Activated CD8-positive, alpha-beta T cell treated with anti-CD3 and anti-CD28 coated beads, Interleukin-2, amount 10 ng/mL, durations not matched to agents 7 days and 5 days (primary cell): ENCODE measurements around the gene HAUS8. TPM values are rescaled to one million over a fixed set of nuclear protein-coding genes. Genes with fewer than 3 reads are reported as not detected.
"Not testable (repeated sequence)": the region's sequence is repeated elsewhere in the genome, so short reads cannot be mapped to it uniquely, and the experiment has no call there.

ENCODE experiments used
- ATAC-seq: fragments of 150-1000 bp; cut with Tn5 transposase; one replicate; pipeline ENCODE4 v1.10.0; 2021; ENCODE audit warnings: moderate library complexity
- CTCF ChIA-PET: fragments of 350-600 bp; sonication (Branson Sonifier 250); formaldehyde crosslinking; loops from one replicate; lab custom pipeline; 2021; ENCODE audit warnings: antibody characterized with exemption; lab: Charles Lee
- POLR2A ChIA-PET: fragments of 350-600 bp; sonication (Branson Sonifier 250); formaldehyde crosslinking; loops from one replicate; lab custom pipeline; 2021; ENCODE audit warnings: antibody characterized with exemption; lab: Charles Lee
- DNase-seq: peaks from one replicate; pipeline ENCODE4 v3.0.0-alpha.2; 2020
- H3K27ac Mint-ChIP-seq: one replicate; pipeline ENCODE4 v1.8.0; 2021; ENCODE audit warnings: mild to moderate bottlenecking, mixed read lengths
- H3K27me3 Mint-ChIP-seq: one replicate; pipeline ENCODE4 v1.8.0; 2021; ENCODE audit warnings: low read depth, mixed read lengths
- H3K36me3 Mint-ChIP-seq: one replicate; pipeline ENCODE4 v1.8.0; 2021; ENCODE audit warnings: low read depth, mixed read lengths
- H3K4me1 Mint-ChIP-seq: one replicate; pipeline ENCODE4 v1.8.0; 2021; ENCODE audit warnings: low read depth, mixed read lengths
- H3K4me3 Mint-ChIP-seq: one replicate; pipeline ENCODE4 v1.8.0; 2021; ENCODE audit warnings: mild to moderate bottlenecking, mixed read lengths
- H3K9me3 Mint-ChIP-seq: one replicate; pipeline ENCODE4 v1.8.0; 2022; ENCODE audit warnings: mixed read lengths; ENCODE audit not compliant: insufficient read depth
- total RNA-seq, 2 experiments: library from RNA; stranded (reverse); gene quantifications; one replicate each; pipeline ENCODE4 v1.2.3, GENCODE V29; 2021

HAUS8 gene
- total RNA-seq, 2 experiments from 2014 or later, result 66.0 to 66.7 TPM

DNA sequence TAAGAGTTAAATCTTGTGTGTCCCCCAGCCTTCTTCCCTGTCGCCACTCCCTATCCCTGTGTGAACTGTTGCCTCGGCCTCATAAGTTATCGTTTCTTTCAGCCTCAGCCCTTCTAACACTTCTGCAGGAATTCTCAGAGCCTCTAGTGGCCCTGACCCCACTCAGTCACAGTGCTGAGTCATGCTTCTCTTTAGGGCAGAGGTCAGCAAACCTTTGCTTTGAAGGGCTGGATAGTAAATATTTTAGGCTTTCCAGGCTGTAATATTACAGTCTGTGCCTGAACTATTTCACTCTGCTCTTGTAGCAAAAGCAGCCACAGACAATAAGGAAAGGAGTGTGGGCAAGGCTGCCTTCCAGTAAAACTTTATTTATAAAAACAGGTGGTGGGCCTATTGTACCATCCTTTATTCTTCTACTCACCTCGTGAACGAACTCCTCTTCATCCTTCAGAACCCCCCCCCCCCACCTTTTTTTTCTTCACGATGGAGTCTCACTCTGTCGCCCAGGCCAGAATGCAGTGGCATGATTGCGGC is 22.4 kb upstream of the HAUS8 start:
- H3K27me3 Mint-ChIP-seq, result no peaks in the 10 kb centered on the region
- peaks cover 48% of the 10 kb centered on the region for H3K36me3 Mint-ChIP-seq
- CTCF ChIA-PET, result no interaction called here
- POLR2A ChIA-PET, result interaction anchor here (1.2 kb wide), 1 partner anchor 22 kb away, joined by 3 read pairs; no protein-coding TSS in a partner anchor
- DNase-seq (no peak), ATAC-seq (no peak)
- peaks cover 39% of the 10 kb centered on the region for H3K4me1 Mint-ChIP-seq
- no peak overlapping the region for H3K4me3 Mint-ChIP-seq
- no peaks in the 10 kb centered on the region for H3K9me3 Mint-ChIP-seq
- peak overlapping the region; percentile 61 for H3K27ac Mint-ChIP-seq

- DNase-seq (no peak), ATAC-seq (no peak)
- Mint-ChIP-seq H3K4me3 (no peak overlapping the region), H3K27ac (no peak overlapping the region), H3K27me3 (no peaks in the 10 kb centered on the region), H3K9me3 (no peaks in the 10 kb centered on the region), H3K36me3 (peaks cover 31% of the 10 kb centered on the region), H3K4me1 (peaks cover 44% of the 10 kb centered on the region)
- ChIA-PET POLR2A (no interaction called here), CTCF (interaction anchor here (1.4 kb wide), 1 partner anchor 13 kb away, joined by 3 read pairs; no protein-coding TSS in a partner anchor)
Observed at GRCh38 chr19:17095141-17095919, 20.1 kb upstream of the HAUS8 start.

- DNase-seq, H3K9me3 Mint-ChIP-seq, H3K4me3 Mint-ChIP-seq, H3K27me3 Mint-ChIP-seq, ATAC-seq, H3K27ac Mint-ChIP-seq: not testable (repeated sequence)
- ChIA-PET POLR2A (interaction anchor here (0.7 kb wide), 1 partner anchor 31 kb away, joined by 3 read pairs; no protein-coding TSS in a partner anchor), CTCF (interaction anchor here (1.4 kb wide), 1 partner anchor 14 kb away, joined by 3 read pairs; no protein-coding TSS in a partner anchor)
- Mint-ChIP-seq H3K4me1 (peaks cover 49% of the 10 kb centered on the region), H3K36me3 (peaks cover 34% of the 10 kb centered on the region)
Observed at GRCh38 chr19:17094694-17095093, 19.4 kb upstream of the HAUS8 start.

DNA sequence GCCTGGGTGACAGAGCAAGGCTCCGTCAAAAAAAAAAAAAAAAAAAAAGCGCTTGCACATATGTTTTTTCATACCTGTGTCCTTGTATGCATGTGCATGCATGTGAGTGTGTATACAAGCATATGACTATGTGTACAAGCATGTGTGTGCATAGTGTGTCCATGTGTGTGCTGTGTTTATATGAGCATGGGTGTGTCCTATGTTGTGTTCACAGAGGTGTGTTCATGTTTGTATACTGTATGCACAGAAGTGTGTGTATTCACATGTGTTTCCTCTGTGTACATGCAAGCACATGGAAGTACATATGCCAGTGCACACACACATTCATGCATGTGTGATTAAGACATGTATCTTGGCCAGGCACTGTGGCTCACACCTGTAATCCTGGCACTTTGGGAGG is 17.4 kb upstream of the HAUS8 start:
- Mint-ChIP-seq H3K9me3 (no peaks in the 10 kb centered on the region), H3K27ac (no peak overlapping the region), H3K4me1 (peaks cover 56% of the 10 kb centered on the region), H3K4me3 (no peak overlapping the region), H3K27me3 (no peaks in the 10 kb centered on the region), H3K36me3 (peaks cover 36% of the 10 kb centered on the region)
- DNase-seq (no peak), ATAC-seq (no peak)
- CTCF ChIA-PET, result no interaction called here
- POLR2A ChIA-PET, result no interaction called here

- Mint-ChIP-seq H3K4me1 (peaks cover 54% of the 10 kb centered on the region), H3K36me3 (peaks cover 39% of the 10 kb centered on the region), H3K4me3 (no peak overlapping the region), H3K27ac (no peak overlapping the region), H3K9me3 (no peaks in the 10 kb centered on the region), H3K27me3 (no peaks in the 10 kb centered on the region)
- ChIA-PET POLR2A (no interaction called here), CTCF (no interaction called here)
- ATAC-seq (peak; percentile 71), DNase-seq (peak; percentile 54)
Observed at GRCh38 chr19:17091758-17092333, 16.6 kb upstream of the HAUS8 start.

GRCh38 chr19:17090583-17090982 is 15.3 kb upstream of the HAUS8 start:
- Mint-ChIP-seq H3K36me3 (peaks cover 43% of the 10 kb centered on the region), H3K27ac (peak overlapping the region; percentile 71), H3K27me3 (no peaks in the 10 kb centered on the region), H3K4me1 (peaks cover 50% of the 10 kb centered on the region), H3K4me3 (no peak overlapping the region), H3K9me3 (no peaks in the 10 kb centered on the region)
- DNase-seq (peak; percentile 47), ATAC-seq (peak; percentile 45)
- ChIA-PET CTCF (interaction anchor here (1.0 to 1.5 kb wide), 3 partner anchors 26 to 215 kb away, joined by 3 to 6 read pairs (median 3); no protein-coding TSS in a partner anchor), POLR2A (interaction anchor here (0.9 kb wide), 1 partner anchor 15 kb away, joined by 3 read pairs; the partner anchor contains the start of gene MYO9B)

DNA sequence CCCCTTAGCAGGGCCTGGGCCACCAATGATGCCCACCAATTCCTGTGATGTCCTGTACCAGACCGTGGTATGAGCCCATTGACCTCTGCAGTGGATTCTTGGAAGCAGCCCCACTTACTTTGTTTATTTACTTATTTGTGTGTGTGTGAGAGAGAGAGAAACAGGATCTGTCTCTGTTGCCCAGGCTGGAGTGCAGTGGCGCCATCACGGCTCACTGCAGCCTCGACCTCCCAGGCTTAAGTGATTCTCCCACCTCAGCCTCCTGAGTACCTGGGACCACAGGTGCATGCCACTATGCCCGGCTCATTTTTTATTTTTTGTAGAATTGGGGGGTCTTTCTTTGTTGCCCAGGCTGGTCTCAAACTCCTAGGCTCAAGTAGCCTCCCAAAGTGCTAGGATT is 13.3 kb upstream of the HAUS8 start:
- H3K36me3 Mint-ChIP-seq, result peaks cover 38% of the 10 kb centered on the region
- no peak for ATAC-seq
- POLR2A ChIA-PET, result no interaction called here

DNA sequence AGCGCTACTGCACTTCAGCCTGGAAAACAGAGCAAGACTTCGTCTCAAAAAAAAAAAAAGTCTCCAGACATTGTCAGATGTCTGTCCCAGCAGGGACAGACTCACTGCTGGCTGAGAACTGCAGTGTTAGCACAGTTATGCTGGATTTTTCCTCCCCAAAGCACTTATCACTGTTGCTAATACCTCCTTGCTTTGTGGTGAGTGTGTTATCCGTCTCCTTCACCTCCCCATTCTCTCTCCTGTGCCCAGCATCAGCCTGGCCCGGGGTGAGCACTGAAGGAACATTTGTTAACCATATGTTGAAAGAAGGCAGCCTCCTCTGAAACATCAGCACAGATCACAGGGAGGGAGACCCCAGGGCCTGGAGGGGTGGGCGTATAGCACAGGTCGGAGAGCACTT is 11.6 kb upstream of the HAUS8 start:
- Mint-ChIP-seq H3K27me3 (no peaks in the 10 kb centered on the region), H3K36me3 (peaks cover 47% of the 10 kb centered on the region), H3K4me3 (no peak overlapping the region), H3K27ac (no peak overlapping the region), H3K4me1 (peaks cover 55% of the 10 kb centered on the region), H3K9me3 (no peaks in the 10 kb centered on the region)
- ATAC-seq (no peak), DNase-seq (no peak)
- ChIA-PET POLR2A (no interaction called here), CTCF (no interaction called here)

More for the DNA sequence above, 13.3 kb upstream of the HAUS8 start:
- H3K9me3 Mint-ChIP-seq, result no peaks in the 10 kb centered on the region
- no peak overlapping the region for H3K27ac Mint-ChIP-seq
- H3K4me3 Mint-ChIP-seq, result no peak overlapping the region
- CTCF ChIA-PET, result interaction anchor here (1.1 kb wide), 1 partner anchor 23 kb away, joined by 3 read pairs; no protein-coding TSS in a partner anchor
- no peak for DNase-seq
- no peaks in the 10 kb centered on the region for H3K27me3 Mint-ChIP-seq
- H3K4me1 Mint-ChIP-seq, result peaks cover 48% of the 10 kb centered on the region

DNA sequence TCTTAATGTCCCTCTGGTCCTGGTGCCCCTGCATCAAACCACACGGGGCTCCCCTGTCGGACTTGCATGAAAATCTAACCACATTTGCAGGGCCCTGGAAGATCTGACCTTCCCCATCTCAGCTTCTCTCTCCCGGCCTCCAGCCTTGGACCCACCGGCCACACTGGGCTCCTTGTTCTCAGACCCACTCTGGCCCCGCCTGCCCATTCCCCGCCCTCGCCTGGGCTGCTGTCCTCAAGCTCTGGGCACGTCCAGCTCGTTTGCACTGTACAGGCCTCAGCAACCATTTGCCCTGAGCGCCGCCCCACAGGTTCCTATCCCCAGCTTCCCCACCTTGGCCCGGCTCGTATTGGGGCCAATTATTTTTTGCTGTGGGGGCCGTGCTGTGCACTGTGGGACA is 10.9 kb upstream of the HAUS8 start:
- ATAC-seq (no peak), DNase-seq (no peak)
- Mint-ChIP-seq H3K36me3 (peaks cover 50% of the 10 kb centered on the region), H3K27me3 (no peaks in the 10 kb centered on the region), H3K4me1 (peaks cover 54% of the 10 kb centered on the region), H3K27ac (no peak overlapping the region), H3K9me3 (no peaks in the 10 kb centered on the region), H3K4me3 (no peak overlapping the region)
- ChIA-PET CTCF (no interaction called here), POLR2A (interaction anchor here (1.3 kb wide), 1 partner anchor 40 kb away, joined by 3 read pairs; no protein-coding TSS in a partner anchor)

- Mint-ChIP-seq H3K27ac (no peak overlapping the region), H3K27me3 (no peaks in the 10 kb centered on the region), H3K9me3 (no peaks in the 10 kb centered on the region), H3K4me3 (no peak overlapping the region), H3K4me1 (peaks cover 60% of the 10 kb centered on the region), H3K36me3 (peaks cover 50% of the 10 kb centered on the region)
- ATAC-seq, result no peak
- POLR2A ChIA-PET, result no interaction called here
- DNase-seq, result no peak
- CTCF ChIA-PET, result interaction anchor here (1.0 kb wide), 1 partner anchor 201 kb away, joined by 3 read pairs; no protein-coding TSS in a partner anchor
Observed at GRCh38 chr19:17081672-17082630, 6.7 kb upstream of the HAUS8 start.

DNA sequence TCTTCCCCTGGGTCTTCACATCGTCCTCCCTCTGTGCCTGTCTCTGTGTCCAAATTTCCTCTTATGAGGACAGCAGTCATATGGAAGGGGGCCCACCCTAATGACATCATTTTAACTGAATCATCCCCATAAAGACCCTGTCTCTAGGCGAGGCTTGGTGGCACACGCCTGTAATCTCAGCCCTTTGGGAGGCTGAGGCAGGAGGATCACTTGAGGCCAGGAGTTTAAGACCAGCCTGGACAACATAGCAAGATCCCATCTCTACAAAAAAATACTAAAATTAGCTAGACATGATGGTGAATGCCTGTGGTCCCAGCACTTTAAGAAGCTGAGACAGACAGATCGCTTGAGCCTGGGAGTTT is 5.2 kb upstream of the HAUS8 start:
- peak overlapping the region; percentile 74 for H3K27ac Mint-ChIP-seq
- POLR2A ChIA-PET, result interaction anchor here (0.6 to 1.0 kb wide), 2 partner anchors 44 to 162 kb away, joined by 3 to 4 read pairs; no protein-coding TSS in a partner anchor
- H3K36me3 Mint-ChIP-seq, result peaks cover 48% of the 10 kb centered on the region
- H3K27me3 Mint-ChIP-seq, result no peaks in the 10 kb centered on the region
- CTCF ChIA-PET, result interaction anchor here (0.9 to 1.7 kb wide), 3 partner anchors 12 to 104 kb away, joined by 3 to 5 read pairs (median 5); no protein-coding TSS in a partner anchor
- H3K4me3 Mint-ChIP-seq, result peak overlapping the region; percentile 66
- no peaks in the 10 kb centered on the region for H3K9me3 Mint-ChIP-seq
- DNase-seq (no peak), ATAC-seq (no peak)
- H3K4me1 Mint-ChIP-seq, result peaks cover 63% of the 10 kb centered on the region
